ENCODE measurements around the gene FMNL3. TPM values are rescaled to one million over a fixed set of nuclear protein-coding genes. Genes with fewer than 3 reads are reported as not detected.

Gene FMNL3
- total and polyA plus RNA-seq, 2 of the 13 experiments (the other 11 are each of a cell fraction or from before 2014, with no cell fraction given), result 0.44 to 1.1 TPM

DNA sequence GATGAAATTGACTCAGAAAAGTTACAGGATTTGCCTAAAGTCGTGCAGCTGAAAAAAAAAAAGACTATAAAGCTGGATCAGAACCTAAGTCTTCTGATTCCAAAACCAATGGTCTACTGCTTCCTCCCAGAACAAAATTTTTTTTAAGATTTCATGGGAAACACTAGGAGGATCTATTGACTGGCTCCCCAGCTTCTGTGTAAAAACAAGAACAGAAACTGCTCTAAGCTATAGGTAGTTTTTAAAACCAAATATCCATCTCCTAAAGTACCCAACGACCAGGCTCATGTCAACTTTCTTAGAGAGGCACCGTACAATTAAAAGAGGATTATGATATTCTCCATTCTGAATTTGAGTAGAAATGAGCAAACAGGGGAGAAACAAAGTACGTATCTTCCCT lies 9.4 kb downstream of the FMNL3 start (continued):
- TF ChIP-seq MBNL3 (CRISPR knock-in tag; conservative IDR thresholded peaks at IDR 0.05), result no peak
- TF ChIP-seq, protein P1, sequence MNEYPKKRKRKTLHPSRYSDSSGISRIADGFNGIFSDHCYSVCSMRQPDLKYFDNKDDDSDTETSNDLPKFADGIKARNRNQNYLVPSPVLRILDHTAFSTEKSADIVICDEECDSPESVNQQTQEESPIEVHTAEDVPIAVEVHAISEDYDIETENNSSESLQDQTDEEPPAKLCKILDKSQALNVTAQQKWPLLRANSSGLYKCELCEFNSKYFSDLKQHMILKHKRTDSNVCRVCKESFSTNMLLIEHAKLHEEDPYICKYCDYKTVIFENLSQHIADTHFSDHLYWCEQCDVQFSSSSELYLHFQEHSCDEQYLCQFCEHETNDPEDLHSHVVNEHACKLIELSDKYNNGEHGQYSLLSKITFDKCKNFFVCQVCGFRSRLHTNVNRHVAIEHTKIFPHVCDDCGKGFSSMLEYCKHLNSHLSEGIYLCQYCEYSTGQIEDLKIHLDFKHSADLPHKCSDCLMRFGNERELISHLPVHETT (CRISPR knock-in tag; conservative IDR thresholded peaks at IDR 0.05), result no peak
- no peak for TF ChIP-seq ZFP36 (IDR thresholded peaks at IDR 0.05; ENCODE audit: borderline replicate concordance, low read depth, low read length, partially characterized antibody)
- no peak for TF ChIP-seq ZNF672 (CRISPR knock-in tag; IDR thresholded peaks at IDR 0.05)
- no peak for TF ChIP-seq ZNF275 (CRISPR knock-in tag; IDR thresholded peaks at IDR 0.05; ENCODE audit: borderline replicate concordance)
- no peak for TF ChIP-seq ZNF17 (CRISPR knock-in tag; IDR thresholded peaks at IDR 0.05)
- no peak for TF ChIP-seq ZBTB3 (CRISPR knock-in tag; IDR thresholded peaks at IDR 0.05; ENCODE audit: borderline replicate concordance, low read depth)
- TF ChIP-seq ZNF3 (CRISPR knock-in tag; IDR thresholded peaks at IDR 0.05), result no peak

- CTCF ChIA-PET (ENCODE audit: low intra/inter-chr PET ratio, low total read pairs), result no interaction called here
- intact Hi-C loops (cut with micrococcal nuclease; ENCODE audit: unreplicated experiment) (no loop called here), in situ Hi-C loops (cut with HindIII; ENCODE audit: extremely low pct_ligation_motif_present, low pct_unique_long_range_greater_than_20kb) (no loop called here)
- DNase-seq (ENCODE audit: low spot score) (no peak), ATAC-seq (no peak), FAIRE-seq (no peak)
- Histone ChIP-seq H3K9me3 (ENCODE audit: low read length) (no peaks in the 10 kb centered on the region), H4K20me1 (ENCODE audit: insufficient read depth, low read length) (no peaks in the 10 kb centered on the region), H3K79me2 (ENCODE audit: insufficient read depth, low read length) (no peaks in the 10 kb centered on the region), H3K4me3 (replicated peaks in 1 of 3; ENCODE audit: insufficient read depth in 1 of 3, low read depth in 2 of 3, low read length in 3 of 3) (no peak overlapping the region), H3K27me3 (ENCODE audit: control insufficient read depth in 1 of 2, insufficient read depth in 2 of 2, low read length in 2 of 2) (no peaks in the 10 kb centered on the region), H2AFZ (ENCODE audit: low read length) (no peak overlapping the region), H3K27ac (ENCODE audit: extremely low read length, insufficient read depth, low read length) (no peak overlapping the region), H3K9ac (ENCODE audit: insufficient read depth, low read depth, low read length) (no peak overlapping the region), H3K36me3 (replicated peaks in 1 of 2; ENCODE audit: control insufficient read depth in 1 of 2, insufficient read depth in 2 of 2, low read length in 2 of 2) (no peaks in the 10 kb centered on the region), H3K4me2 (ENCODE audit: low read depth, low read length) (no peak overlapping the region), H3K4me1 (ENCODE audit: insufficient read depth, low read length) (no peaks in the 10 kb centered on the region)
- no TSS peak for BruUV-seq (replicated peaks)
- TF ChIP-seq CREBL2 (CRISPR knock-in tag; IDR thresholded peaks at IDR 0.05; ENCODE audit: borderline replicate concordance) (no peak), CBFB (CRISPR knock-in tag; IDR thresholded peaks at IDR 0.05) (no peak), FIP1L1 (IDR thresholded peaks at IDR 0.05; ENCODE audit: borderline replicate concordance, insufficient read depth, low read depth, low read length) (no peak), ZNF652 (CRISPR knock-in tag; IDR thresholded peaks at IDR 0.05; ENCODE audit: borderline replicate concordance, low read depth) (no peak), PAXIP1 (CRISPR knock-in tag; conservative IDR thresholded peaks at IDR 0.05) (no peak), ZNF34 (CRISPR knock-in tag; IDR thresholded peaks at IDR 0.05; ENCODE audit: borderline replicate concordance) (no peak)
- TF ChIP-seq, protein P2, sequence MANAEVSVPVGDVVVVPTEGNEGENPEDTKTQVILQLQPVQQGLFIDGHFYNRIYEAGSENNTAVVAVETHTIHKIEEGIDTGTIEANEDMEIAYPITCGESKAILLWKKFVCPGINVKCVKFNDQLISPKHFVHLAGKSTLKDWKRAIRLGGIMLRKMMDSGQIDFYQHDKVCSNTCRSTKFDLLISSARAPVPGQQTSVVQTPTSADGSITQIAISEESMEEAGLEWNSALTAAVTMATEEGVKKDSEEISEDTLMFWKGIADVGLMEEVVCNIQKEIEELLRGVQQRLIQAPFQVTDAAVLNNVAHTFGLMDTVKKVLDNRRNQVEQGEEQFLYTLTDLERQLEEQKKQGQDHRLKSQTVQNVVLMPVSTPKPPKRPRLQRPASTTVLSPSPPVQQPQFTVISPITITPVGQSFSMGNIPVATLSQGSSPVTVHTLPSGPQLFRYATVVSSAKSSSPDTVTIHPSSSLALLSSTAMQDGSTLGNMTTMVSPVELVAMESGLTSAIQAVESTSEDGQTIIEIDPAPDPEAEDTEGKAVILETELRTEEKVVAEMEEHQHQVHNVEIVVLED (CRISPR knock-in tag; IDR thresholded peaks at IDR 0.05; ENCODE audit: borderline replicate concordance), result no peak
- POLR2A ChIA-PET, result no interaction called here
Observed at GRCh38 chr12:49696723-49697122, 10.5 kb downstream of the FMNL3 start.
